ENCODE measurements around the gene SGTA. TPM values are rescaled to one million over a fixed set of nuclear protein-coding genes. Genes with fewer than 3 reads are reported as not detected.

SGTA gene
- total and polyA plus RNA-seq, 2 of the 8 experiments (the other 6 are each of a cell fraction or from before 2014, with no cell fraction given) = 86.8 to 130 TPM

- H3K4me3 ChIP-seq (ENCODE audit: extremely low read depth in 1 of 4, insufficient read depth in 2 of 4, low read depth in 3 of 4, low read length in 4 of 4) = peak overlapping the region; percentile 63 to 91 (median 86)
- H3K9me3 ChIP-seq (ENCODE audit: insufficient read depth in 2 of 2, low read depth in 1 of 2, low read length in 1 of 2) = no peaks in the 10 kb centered on the region
- no peak overlapping the region for H3K23ac ChIP-seq (ENCODE audit: insufficient read length)
- peaks cover 0 to 6% (median 2%) of the 10 kb centered on the region in 4 experiments; a peak in 4 of 7 replicates for H3K4me1 ChIP-seq (replicated peaks in 1 of 4; ENCODE audit: control insufficient read depth in 3 of 4, insufficient read depth in 4 of 4, low read length in 3 of 4)
- H2BK5ac ChIP-seq (ENCODE audit: low read depth, low read length) = 0 out of 2 replicates have a peak overlapping the region, but pooled peaks have one; percentile 44
- no peaks in the 10 kb centered on the region for H3K36me3 ChIP-seq (ENCODE audit: control insufficient read depth in 2 of 4, insufficient read depth in 4 of 4, low read length in 3 of 4)
- H2AFZ ChIP-seq (ENCODE audit: low read length) = no peak overlapping the region
- H4K8ac ChIP-seq (ENCODE audit: extremely low read depth, insufficient read depth, low read length) = peak overlapping the region; percentile 96
- FAIRE-seq = no peak
- TF ChIP-seq KDM1A (IDR thresholded peaks at IDR 0.05; ENCODE audit: borderline replicate concordance, low read length) = 0 out of 2 replicates have a peak, but pooled peaks have one; percentile 45
- no peak for TF ChIP-seq SIN3A (conservative IDR thresholded peaks at IDR 0.05 in 1 of 2, IDR thresholded peaks at IDR 0.05 in 1 of 2; ENCODE audit: low read depth in 1 of 2, low read length in 2 of 2)
- no peak overlapping the region for H2BK120ac ChIP-seq (replicated peaks; ENCODE audit: low read depth, low read length)
- peaks cover 10% of the 10 kb centered on the region for H3K23me2 ChIP-seq (ENCODE audit: low read depth, low read length)
- H2BK12ac ChIP-seq (ENCODE audit: low read depth, low read length) = no peak overlapping the region
- DNase-seq (ENCODE audit: low read depth in 1 of 2, low spot score in 2 of 2) = no peak
- no peak overlapping the region for H2BK20ac ChIP-seq (ENCODE audit: low read length)
- peaks cover 9 to 26% of the 10 kb centered on the region in 2 experiments for H4K20me1 ChIP-seq (replicated peaks in 1 of 2; ENCODE audit: control insufficient read depth in 1 of 2, insufficient read depth in 2 of 2, low read length in 2 of 2)
- WGBS, 2 experiments (ENCODE audit: extremely low coverage in 1 of 2, insufficient coverage in 1 of 2, insufficient read length in 1 of 2, insufficient replicate concordance in 2 of 2, low coverage in 1 of 2, low lambda C conversion rate in 2 of 2, missing lambda C conversion rate in 1 of 2) = 9% methylated on average over 24 of the region's 24 CpGs; no CpG with 5 or more reads in 1 of the 2 experiments
- H2AK5ac ChIP-seq (ENCODE audit: low read depth, low read length) = no peak overlapping the region
- H3K14ac ChIP-seq (ENCODE audit: insufficient read length) = no peak overlapping the region
- H4K5ac ChIP-seq (ENCODE audit: insufficient read length, low read depth, low read length) = peak overlapping the region; percentile 30
- H3K4ac ChIP-seq (replicated peaks; ENCODE audit: insufficient read length, low read depth, low read length) = peak overlapping the region; percentile 66
- no peaks in the 10 kb centered on the region for H3K27me3 ChIP-seq (replicated peaks in 1 of 4; ENCODE audit: control insufficient read depth in 3 of 4, extremely low read depth in 1 of 4, insufficient read depth in 3 of 4, low read length in 3 of 4)
- H3K9ac ChIP-seq (replicated peaks in 1 of 4; ENCODE audit: extremely low read depth in 1 of 4, low read depth in 3 of 4, low read length in 3 of 4) = peak overlapping the region; percentile 78 to 85 (median 82)
- H3K56ac ChIP-seq (replicated peaks; ENCODE audit: insufficient read length, low read depth, low read length) = peak overlapping the region; percentile 74
- H3K79me1 ChIP-seq (ENCODE audit: low read depth, low read length) = peaks cover 9% of the 10 kb centered on the region; the same call in 1 of the 2 replicates
- peaks cover 58 to 74% of the 10 kb centered on the region in 2 experiments for H3K79me2 ChIP-seq (ENCODE audit: control insufficient read depth in 1 of 2, insufficient read depth in 2 of 2, low read length in 2 of 2)
- peak overlapping the region; percentile 79 for H4K91ac ChIP-seq (replicated peaks; ENCODE audit: insufficient read length, low read length)
- peak overlapping the region; percentile 75 to 80 for H3K4me2 ChIP-seq (ENCODE audit: insufficient read depth in 1 of 2, low read depth in 2 of 2, low read length in 2 of 2)
- ChIA-PET CTCF (ENCODE audit: partially characterized antibody) (interaction anchor here (0.8 to 1.9 kb wide), 5 partner anchors 56 to 845 kb away, joined by 3 to 9 read pairs (median 3); no protein-coding TSS in a partner anchor), POLR2A (ENCODE audit: partially characterized antibody) (interaction anchor here (1.3 to 1.6 kb wide), 3 partner anchors 28 to 355 kb away, joined by 3 to 4 read pairs (median 3); partner anchors contain the start of gene TIMM13)
- no peak overlapping the region; the same call in 1 of the 2 replicates for H3K18ac ChIP-seq (ENCODE audit: extremely low read depth, low read length)
- no peak overlapping the region for H2BK15ac ChIP-seq (ENCODE audit: low read length)
- H3K27ac ChIP-seq (ENCODE audit: low read depth, low read length) = peak overlapping the region; percentile 64
Measured at GRCh38 chr19:2782329-2782935, 641 bp downstream of the SGTA start.

All from H1 (cell line).